Ecto neural progenitor cell (in vitro differentiated cells): Measurements from ENCODE around the gene GRIK4.

Experiments used
- DNase-seq: peaks from one replicate; pipeline ENCODE4 v3.0.0-alpha.2; 2018; ENCODE audit warnings: low spot score

The GRIK4 gene

GRCh38 chr11:120707663-120708062 lies 196.1 kb downstream of the GRIK4 start:
- no peak for DNase-seq

- peak; percentile 38 for DNase-seq
These were observed 197.1 kb downstream of the GRIK4 start for GRCh38 chr11:120708511-120709183.

GRCh38 chr11:120709808-120710207 lies 198.3 kb downstream of the GRIK4 start:
- DNase-seq: no peak

GRCh38 chr11:120710354-120711131 lies 199.0 kb downstream of the GRIK4 start:
- DNase-seq: peak; percentile 80

GRCh38 chr11:120712014-120712413 lies 200.5 kb downstream of the GRIK4 start:
- peak; percentile 21 for DNase-seq

GRCh38 chr11:120712881-120713280 lies 201.3 kb downstream of the GRIK4 start:
- DNase-seq: no peak

GRCh38 chr11:120713296-120713695 lies 201.7 kb downstream of the GRIK4 start:
- no peak for DNase-seq

- no peak for DNase-seq
These were observed 202.9 kb downstream of the GRIK4 start for GRCh38 chr11:120714438-120714837.

- DNase-seq: peak; percentile 36
These were observed 203.7 kb downstream of the GRIK4 start for GRCh38 chr11:120715239-120715638.

- peak; percentile 35 for DNase-seq
These were observed 205.5 kb downstream of the GRIK4 start for GRCh38 chr11:120717042-120717441.

GRCh38 chr11:120717623-120718022 lies 206.1 kb downstream of the GRIK4 start:
- peak; percentile 43 for DNase-seq

GRCh38 chr11:120718171-120718570 lies 206.6 kb downstream of the GRIK4 start:
- DNase-seq: peak; percentile 29

GRCh38 chr11:120719348-120719747 lies 207.8 kb downstream of the GRIK4 start:
- no peak for DNase-seq

GRCh38 chr11:120720760-120721159 lies 209.2 kb downstream of the GRIK4 start:
- no peak for DNase-seq

- no peak for DNase-seq
These were observed 211.0 kb downstream of the GRIK4 start for GRCh38 chr11:120722524-120722923.

- DNase-seq: no peak
These were observed 212.2 kb downstream of the GRIK4 start for GRCh38 chr11:120723751-120724150.

GRCh38 chr11:120727752-120728151 lies 216.2 kb downstream of the GRIK4 start:
- DNase-seq: no peak

- no peak for DNase-seq
These were observed 223.5 kb downstream of the GRIK4 start for GRCh38 chr11:120735035-120735434.

- DNase-seq: no peak
These were observed 227.0 kb downstream of the GRIK4 start for GRCh38 chr11:120738516-120739046.

- no peak for DNase-seq
These were observed 228.2 kb downstream of the GRIK4 start for GRCh38 chr11:120739780-120740179.

GRCh38 chr11:120740380-120740779 lies 228.8 kb downstream of the GRIK4 start:
- no peak for DNase-seq

GRCh38 chr11:120744016-120744994 lies 232.8 kb downstream of the GRIK4 start:
- no peak for DNase-seq
